Lung microvascular endothelial cell (primary cell): ENCODE results near the gene ZNF563. TPM values are rescaled to one million over a fixed set of nuclear protein-coding genes. Genes with fewer than 3 reads are reported as not detected.

ENCODE experiments used
- DNase-seq, 2 donors: peaks; one replicate each; pipeline versions ENCODE4 v3.0.0 to v3.0.0-alpha.2; 2010; ENCODE audit warnings: low read depth in 2 of 2
- total RNA-seq: library from RNA; depleted of rRNA; stranded (reverse); fragments of >200 nt; gene quantifications from 2 replicates; pipeline ENCODE4 v1.2.1, GENCODE V29; 2014

ZNF563 gene
- total RNA-seq, 1 donor from 2014 or later, result 1.8 TPM

DNA sequence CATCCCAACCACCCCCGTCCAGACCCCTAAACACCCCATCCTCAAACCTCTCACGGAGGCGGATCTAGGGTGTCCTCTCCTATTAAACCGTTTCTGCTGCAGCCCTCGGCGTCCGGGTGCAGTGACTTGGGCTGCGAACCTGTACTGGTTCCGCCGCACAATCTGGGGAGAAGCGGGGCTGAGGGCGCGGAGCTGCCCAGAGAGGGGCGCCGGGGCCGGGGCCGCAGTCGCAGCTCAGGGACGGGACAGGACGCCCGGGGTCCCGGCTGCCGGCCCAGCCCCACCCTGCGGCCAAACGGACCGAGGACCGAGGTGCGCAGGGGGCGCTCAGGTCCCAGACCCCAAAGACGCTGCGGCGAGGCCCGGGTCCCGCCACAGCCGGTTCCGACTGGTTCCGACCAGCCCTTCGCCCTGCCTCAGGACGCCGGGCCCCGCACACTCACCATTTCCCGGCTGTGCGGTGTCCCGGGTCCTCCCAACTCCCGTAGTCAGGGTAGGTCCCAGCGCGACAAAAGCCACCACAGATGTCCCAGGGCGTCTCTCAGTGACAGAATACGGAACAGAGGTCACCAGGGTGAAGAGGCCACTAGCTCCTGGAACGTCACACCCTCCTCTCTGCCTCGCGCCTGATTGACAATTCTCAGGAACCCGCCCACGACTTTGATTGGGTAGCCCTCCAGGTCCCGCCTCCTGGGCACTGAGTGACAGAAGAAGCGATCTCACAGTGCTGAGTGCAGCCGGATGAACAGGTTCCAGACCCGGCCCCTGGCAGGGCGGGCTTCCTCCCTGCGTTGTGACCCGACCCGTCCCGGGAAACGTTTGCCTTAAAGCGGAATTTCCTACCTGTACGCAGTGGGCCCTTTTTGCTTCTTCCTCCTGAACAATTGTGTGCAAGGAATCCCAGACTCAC is 38.9 kb downstream of the ZNF563 start, which contains the start of gene ZNF44:
ZNF44 (minus strand) TSS at position 635 of the 910 bp plus-strand sequence; CDS start at position 446, 189 bp downstream.
- DNase-seq, result peak; percentile 93 to 95

DNA sequence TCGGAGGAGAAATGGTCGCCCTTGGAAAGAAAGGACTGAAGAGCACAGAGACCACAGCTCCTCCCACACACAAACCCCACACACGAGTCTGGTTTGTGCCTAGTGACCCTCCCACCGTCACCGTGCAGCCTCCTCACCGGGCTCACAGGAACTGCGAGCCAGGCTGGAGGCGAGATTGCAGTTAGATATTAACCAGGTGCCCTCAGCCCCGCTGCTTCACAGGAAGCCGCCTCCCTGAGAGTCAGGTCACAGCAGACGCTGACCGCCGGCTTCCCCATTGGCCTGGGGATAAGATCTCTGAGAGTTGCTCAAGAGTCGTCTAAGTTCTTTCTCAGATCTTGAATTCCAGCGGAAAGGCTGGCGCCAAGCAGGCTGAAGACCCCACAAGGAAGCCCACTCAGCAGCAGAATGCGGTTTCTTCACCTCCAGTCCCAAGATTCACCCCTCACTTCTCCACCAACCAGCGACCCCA is 39.6 kb downstream of the ZNF563 start:
- peak; percentile 49 to 58 for DNase-seq

DNA sequence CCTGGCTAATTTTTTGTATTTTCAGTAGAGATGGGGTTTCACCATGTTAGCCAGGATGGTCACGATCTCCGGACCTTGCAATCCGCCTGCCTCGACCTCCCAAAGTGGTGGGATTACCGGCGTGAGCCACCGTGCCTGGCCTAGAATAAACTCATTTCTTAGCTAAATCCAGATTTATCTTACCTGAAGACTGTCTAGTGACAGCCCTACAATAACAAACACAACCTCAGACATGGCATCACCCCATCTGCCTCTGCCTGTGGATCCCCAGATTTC is 43.7 kb downstream of the ZNF563 start:
- no peak for DNase-seq

DNA sequence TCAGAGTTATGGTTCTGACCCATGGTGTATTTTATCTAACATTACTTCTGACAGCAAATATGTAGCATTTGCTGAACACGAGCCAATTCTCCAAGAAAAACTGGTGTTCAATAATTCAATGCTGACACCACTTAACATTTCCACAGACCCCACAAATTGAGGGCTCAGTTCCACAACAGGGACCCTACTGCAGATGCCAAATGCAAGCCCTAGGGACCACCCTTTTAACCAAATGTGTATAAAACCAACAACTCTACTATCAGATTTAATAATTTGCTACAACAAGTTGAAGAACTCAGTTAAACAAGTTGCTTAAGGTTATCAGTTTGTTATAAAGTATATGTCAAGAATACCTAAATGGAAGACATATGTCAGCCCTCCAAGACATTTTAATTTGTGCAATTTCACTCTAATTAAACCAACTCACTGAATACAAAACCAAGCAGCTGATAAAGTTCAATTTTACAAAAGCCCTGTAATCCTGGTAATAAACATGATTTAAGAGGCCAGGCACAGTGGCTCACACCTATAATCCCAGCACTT is 45.4 kb downstream of the ZNF563 start:
- DNase-seq, result no peak

DNA sequence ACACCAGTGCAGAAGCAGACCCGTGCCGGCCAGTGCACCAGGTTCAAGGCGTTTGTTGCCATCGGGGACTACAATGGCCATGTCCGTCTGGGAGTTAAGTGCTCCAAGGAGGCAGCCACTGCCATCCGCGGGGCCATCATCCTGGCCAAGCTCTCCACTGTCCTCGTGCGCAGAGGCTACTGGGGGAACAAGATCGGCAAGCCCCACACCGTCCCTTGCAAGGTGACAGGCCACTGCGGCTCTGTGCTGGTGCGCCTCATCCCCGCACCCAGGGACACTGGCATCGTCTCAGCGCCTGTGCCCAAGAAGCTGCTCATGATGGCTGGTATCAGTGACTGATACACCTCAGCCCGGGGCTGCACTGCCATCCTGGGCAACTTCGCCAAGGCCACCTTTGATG is 48.8 kb downstream of the ZNF563 start:
- no peak for DNase-seq

DNA sequence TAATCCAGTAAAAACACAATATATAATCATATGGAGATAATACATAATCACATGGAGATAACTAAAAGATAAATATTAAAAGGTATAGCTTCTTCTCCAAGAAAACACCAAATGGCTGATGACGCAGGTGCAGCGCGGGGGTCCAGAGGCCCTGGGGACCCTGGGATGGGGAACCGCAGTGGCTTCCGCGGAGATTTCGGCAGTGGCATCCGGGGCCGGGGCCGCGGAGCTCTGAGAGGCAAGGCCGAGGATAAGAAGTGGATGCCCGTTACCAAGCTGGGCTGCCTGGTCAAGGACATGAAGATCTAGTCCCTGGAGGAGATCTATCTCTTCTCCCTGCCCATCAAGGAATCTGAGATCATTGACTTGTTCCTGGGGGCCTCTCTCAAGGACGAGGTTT is 49.2 kb downstream of the ZNF563 start:
- no peak for DNase-seq

DNA sequence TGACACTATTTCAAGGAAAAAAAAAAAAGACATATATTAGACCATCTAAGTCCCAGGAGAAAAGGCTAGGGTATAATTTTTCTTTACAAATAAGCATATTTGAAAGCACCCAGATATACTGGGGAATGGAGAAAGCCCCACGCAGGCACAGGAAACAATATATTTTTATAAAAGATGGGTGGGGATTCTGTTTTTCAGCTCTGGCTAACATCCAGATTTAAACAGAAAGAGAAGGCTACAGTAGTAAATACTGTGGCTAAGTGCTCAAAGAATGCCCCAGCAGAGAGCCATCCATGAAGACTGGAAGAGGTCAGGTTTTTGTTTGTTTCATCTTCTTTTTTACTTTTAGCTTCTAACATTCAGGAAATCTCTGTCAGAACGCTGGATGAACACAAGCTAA is 54.7 kb downstream of the ZNF563 start:
- DNase-seq, result peak in 1 of 2 donors; percentile 31

DNA sequence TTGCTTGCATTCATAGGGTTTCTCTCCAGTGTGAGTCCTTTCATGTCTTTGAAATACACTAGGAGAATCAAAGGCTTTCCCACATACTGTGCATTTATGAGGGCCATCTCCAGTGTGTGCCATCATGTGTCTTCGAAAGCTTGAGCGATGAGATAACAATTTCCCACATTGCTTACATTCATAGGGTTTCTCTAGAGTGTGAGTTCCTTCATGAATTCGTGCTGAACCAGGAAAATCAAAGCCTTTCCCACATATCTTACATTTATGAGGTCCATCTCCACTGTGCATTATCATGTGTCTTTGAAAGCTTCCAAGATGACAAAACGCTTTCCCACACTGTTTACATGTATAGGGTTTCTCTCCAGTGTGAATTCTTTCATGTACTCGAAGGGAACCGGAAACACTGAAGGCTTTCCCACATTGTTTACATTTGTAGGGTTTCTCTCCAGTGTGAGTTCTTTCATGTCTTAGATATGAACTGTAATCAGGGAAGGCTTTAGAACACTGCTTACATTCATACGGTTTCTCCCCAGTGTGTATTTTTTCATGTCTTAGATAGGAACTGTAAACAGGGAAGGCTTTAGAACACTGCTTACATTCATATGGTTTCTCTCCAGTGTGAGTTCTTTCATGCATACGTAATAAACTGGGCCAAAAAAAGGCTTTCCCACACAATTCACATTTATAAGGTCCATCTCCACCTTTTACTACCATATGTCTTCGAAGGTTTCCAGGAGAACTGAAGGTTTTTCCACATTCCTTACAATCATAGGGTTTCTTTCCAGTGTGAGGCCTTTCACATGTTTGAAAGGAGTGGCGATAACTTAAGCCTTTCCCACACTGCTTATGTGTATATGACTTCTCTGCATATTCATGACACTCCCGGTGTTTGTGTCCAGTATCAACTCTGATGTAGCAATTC is 60.2 kb downstream of the ZNF563 start:
- DNase-seq, result no peak

DNA sequence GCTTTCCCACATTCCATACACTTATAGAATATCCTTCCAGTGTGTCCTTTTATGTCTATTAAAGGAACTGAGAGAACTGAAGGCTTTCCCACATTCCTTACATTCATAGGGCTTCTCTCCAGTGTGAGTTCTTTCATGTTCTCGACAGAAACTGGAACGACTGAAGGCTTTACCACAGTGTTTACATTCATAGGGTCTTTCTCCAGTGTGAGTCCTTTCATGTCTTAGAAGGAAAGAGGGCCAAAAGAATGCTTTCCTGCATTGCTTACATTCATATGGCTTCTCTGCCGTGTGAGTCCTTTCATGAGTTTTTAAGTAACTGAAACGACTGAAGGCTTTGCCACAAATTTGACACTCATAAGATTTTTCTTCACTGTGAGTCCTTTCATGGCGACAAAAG is 61.0 kb downstream of the ZNF563 start:
- DNase-seq, result no peak

DNA sequence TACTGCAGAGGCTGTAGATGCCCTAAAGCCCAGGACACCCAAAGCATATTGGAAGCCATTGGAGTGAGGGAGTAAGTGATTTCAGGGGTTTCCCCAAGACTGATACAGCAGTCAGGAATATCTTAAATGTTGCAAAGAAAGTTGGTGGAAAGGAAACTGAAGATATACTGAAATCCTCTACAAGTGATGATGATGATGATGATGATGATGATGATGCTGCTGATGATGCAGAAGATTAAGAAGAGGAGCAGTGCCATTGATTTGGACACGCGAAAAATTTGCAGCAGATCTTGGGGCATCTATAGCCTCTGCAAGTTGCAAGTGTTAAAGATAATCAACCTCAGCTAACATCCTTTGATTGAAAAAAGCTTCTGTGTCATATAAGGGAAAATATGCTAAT is 62.6 kb downstream of the ZNF563 start:
- no peak for DNase-seq

Other genes starting within 250 kb of the ZNF563 start
- 2.2 and 3.2 TPM in 2 replicates for gene ZNF20, start 193.3 kb downstream of the ZNF563 start, total RNA-seq
- 7.4 and 11.7 TPM in 2 replicates for gene ZNF625, start 176.9 kb downstream of the ZNF563 start, total RNA-seq
- 3.5 and 6.7 TPM in 2 replicates for gene ZNF136, start 170.5 kb downstream of the ZNF563 start, total RNA-seq
- gene ZNF44, start 38.8 kb downstream of the ZNF563 start, total RNA-seq, result 3.3 and 4.6 TPM in 2 replicates
- 1.1 and 2.8 TPM in 2 replicates for gene ZNF442, start 32.0 kb upstream of the ZNF563 start, total RNA-seq
- gene ZNF799, start 67.6 kb upstream of the ZNF563 start, total RNA-seq, result 3.9 and 7.5 TPM in 2 replicates
- gene ZNF443, start 107.4 kb upstream of the ZNF563 start, total RNA-seq, result 3.7 and 6.9 TPM in 2 replicates
- gene ZNF709, start 151.2 kb upstream of the ZNF563 start, total RNA-seq, result 2.6 and 4.4 TPM in 2 replicates
- 6.5 and 11.1 TPM in 2 replicates for gene ZNF564, start 217.8 kb upstream of the ZNF563 start, total RNA-seq